OCI-LY3 (cell line): ENCODE measurements around the gene JARID2.

Experiments
- H2AFZ ChIP-seq: fragments of 200-600, 300-600 bp; shearing (Covaris generic); 2 replicates; pipeline ENCODE4 v1.6.0; 2014; ENCODE audit warnings: antibody characterized with exemption, low read depth, low read length
- H3K27ac ChIP-seq: fragments of 200-600, 300-600 bp; sonication (generic); 2 replicates; pipeline ENCODE4 v1.5.1; 2014; ENCODE audit warnings: mild to moderate bottlenecking, low read length, moderate library complexity, mixed read lengths
- H3K27me3 ChIP-seq: fragments of 200-600, 300-600 bp; sonication (generic); 2 replicates; pipeline ENCODE4 v1.6.1; 2014; ENCODE audit warnings: low read depth, low read length, mixed read lengths
- H3K36me3 ChIP-seq: fragments of 200-600, 300-600 bp; sonication (generic); replicated peaks from 2 replicates; pipeline ENCODE3; 2014; ENCODE audit warnings: low read depth, low read length, mixed read lengths
- H3K4me1 ChIP-seq: fragments of 300-600, 200-600 bp; sonication (generic); 2 replicates; pipeline ENCODE4 v1.6.1; 2014; ENCODE audit warnings: low read length, mixed read lengths
- H3K4me2 ChIP-seq: fragments of 200-600, 300-600 bp; sonication (generic); 2 replicates; pipeline ENCODE4 v1.6.1; 2014; ENCODE audit warnings: low read length, mixed read lengths
- H3K4me3 ChIP-seq: fragments of 300-600, 200-600 bp; sonication (generic); 2 replicates; pipeline ENCODE4 v1.5.1; 2014; ENCODE audit warnings: antibody characterized with exemption, mild to moderate bottlenecking, low read length, moderate library complexity
- H3K79me2 ChIP-seq: fragments of 300-600, 200-600 bp; shearing (Covaris generic); 2 replicates; pipeline ENCODE4 v1.6.1; 2014; ENCODE audit warnings: mild to moderate bottlenecking, low read length, mixed read lengths
- H3K9ac ChIP-seq: fragments of 300-600, 200-600 bp; shearing (Covaris generic); 2 replicates; pipeline ENCODE4 v1.6.0; 2014; ENCODE audit warnings: mild to moderate bottlenecking, low read length, moderate library complexity
- H3K9me3 ChIP-seq: fragments of 200-600, 300-600 bp; shearing (Covaris generic); 2 replicates; pipeline ENCODE4 v1.6.1; 2014; ENCODE audit warnings: low read length, mixed read lengths; ENCODE audit not compliant: insufficient read depth
- H4K20me1 ChIP-seq: fragments of 200-600, 300-600 bp; sonication (generic); 2 replicates; pipeline ENCODE4 v1.6.1; 2016; ENCODE audit warnings: low read length, mixed read lengths; ENCODE audit not compliant: insufficient read depth
- EZH2phosphoT487 ChIP-seq: fragments of 200-600 bp; shearing (Covaris generic); IDR thresholded peaks from 2 replicates; pipeline ENCODE4 v1.6.1; 2018; ENCODE audit warnings: antibody characterized with exemption, mixed run types, low read depth
- TF ChIP-seq, protein P1 (sequence below): fragments of 200-600, 300-600 bp; sonication (generic); IDR thresholded peaks from 2 replicates; pipeline ENCODE4 v1.5.1; 2014; ENCODE audit warnings: antibody characterized with exemption, low read length, low read depth

Gene JARID2

DNA sequence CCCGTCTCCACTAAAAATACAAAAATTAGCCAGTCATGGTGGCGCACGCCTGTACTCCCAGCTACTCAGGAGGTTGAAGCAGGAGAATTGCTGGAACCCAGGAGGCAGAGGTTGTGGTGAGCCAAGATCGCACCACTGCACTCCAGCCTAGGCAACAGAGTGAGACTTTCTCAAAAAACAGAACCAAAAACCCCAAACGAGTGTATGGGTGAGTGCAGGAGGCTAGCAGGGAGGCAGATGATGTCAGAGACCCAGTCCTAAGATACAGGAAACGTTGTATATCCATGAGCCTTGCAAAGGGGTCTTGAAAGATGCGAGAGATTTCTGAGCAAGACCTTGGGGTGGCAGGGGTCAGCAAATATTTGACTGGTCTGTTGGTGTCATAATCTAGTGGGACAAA lies 136.2 kb downstream of the JARID2 start:
- Histone ChIP-seq H3K27ac (no peak overlapping the region), H4K20me1 (peaks cover 74% of the 10 kb centered on the region), H3K27me3 (no peaks in the 10 kb centered on the region), H3K4me1 (peaks cover 16% of the 10 kb centered on the region), H3K79me2 (peaks cover 73% of the 10 kb centered on the region), H3K9ac (no peak overlapping the region), H3K4me3 (no peak overlapping the region), H3K36me3 (no peaks in the 10 kb centered on the region), H2AFZ (no peak overlapping the region), H3K9me3 (no peaks in the 10 kb centered on the region), H3K4me2 (no peak overlapping the region)
- TF ChIP-seq, protein P1, sequence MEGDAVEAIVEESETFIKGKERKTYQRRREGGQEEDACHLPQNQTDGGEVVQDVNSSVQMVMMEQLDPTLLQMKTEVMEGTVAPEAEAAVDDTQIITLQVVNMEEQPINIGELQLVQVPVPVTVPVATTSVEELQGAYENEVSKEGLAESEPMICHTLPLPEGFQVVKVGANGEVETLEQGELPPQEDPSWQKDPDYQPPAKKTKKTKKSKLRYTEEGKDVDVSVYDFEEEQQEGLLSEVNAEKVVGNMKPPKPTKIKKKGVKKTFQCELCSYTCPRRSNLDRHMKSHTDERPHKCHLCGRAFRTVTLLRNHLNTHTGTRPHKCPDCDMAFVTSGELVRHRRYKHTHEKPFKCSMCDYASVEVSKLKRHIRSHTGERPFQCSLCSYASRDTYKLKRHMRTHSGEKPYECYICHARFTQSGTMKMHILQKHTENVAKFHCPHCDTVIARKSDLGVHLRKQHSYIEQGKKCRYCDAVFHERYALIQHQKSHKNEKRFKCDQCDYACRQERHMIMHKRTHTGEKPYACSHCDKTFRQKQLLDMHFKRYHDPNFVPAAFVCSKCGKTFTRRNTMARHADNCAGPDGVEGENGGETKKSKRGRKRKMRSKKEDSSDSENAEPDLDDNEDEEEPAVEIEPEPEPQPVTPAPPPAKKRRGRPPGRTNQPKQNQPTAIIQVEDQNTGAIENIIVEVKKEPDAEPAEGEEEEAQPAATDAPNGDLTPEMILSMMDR, result no peak
- no peak for TF ChIP-seq EZH2phosphoT487

DNA sequence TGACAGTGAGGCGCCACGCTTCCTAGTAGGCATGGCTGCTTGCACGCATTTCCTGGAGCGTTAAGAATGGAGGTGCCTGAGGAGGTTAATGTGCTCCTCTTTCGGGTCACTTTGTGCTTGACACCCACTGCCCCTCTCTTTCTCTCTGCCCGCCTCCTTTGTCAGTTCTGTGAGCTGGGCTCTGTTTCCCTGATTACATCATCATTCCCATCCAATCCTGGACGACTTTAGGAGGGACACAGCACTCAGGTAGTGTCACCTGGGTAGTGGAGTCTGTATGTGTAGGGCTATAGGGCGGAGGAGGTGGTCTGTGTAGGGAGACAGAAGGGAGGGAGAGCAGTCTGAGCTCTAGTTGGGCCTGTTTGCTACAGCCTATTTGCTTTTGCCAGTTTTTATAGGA lies 136.8 kb downstream of the JARID2 start:
- H3K4me2 ChIP-seq, result no peak overlapping the region
- no peaks in the 10 kb centered on the region for H3K9me3 ChIP-seq
- H3K36me3 ChIP-seq, result no peaks in the 10 kb centered on the region
- peaks cover 77% of the 10 kb centered on the region for H3K79me2 ChIP-seq
- no peak overlapping the region for H2AFZ ChIP-seq
- H3K9ac ChIP-seq, result no peak overlapping the region
- H3K27ac ChIP-seq, result no peak overlapping the region
- TF ChIP-seq, protein P1, result no peak
- no peak for TF ChIP-seq EZH2phosphoT487
- peaks cover 22% of the 10 kb centered on the region for H3K4me1 ChIP-seq
- H4K20me1 ChIP-seq, result peaks cover 81% of the 10 kb centered on the region
- H3K4me3 ChIP-seq, result no peak overlapping the region
- no peaks in the 10 kb centered on the region for H3K27me3 ChIP-seq

DNA sequence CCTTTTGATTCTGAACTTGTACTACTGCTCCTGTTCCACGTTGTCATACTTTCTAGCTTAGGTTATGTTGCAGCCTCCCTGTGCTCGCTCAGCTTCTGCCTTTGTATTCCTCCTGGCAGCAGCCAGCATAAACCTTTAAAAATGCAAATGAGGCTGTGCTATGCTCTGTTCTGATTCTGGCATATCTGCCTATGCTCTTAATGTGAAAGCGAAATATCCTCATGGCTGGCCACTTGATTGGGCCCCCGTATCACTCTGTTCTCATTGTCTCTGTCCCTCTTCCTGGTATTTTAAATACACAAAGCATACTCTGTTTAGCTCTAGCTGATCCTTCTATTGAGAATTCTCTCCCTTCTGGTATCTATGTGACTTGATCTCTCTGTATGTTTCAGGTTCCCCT lies 139.0 kb downstream of the JARID2 start:
- peaks cover 81% of the 10 kb centered on the region for H3K79me2 ChIP-seq
- no peak overlapping the region for H3K27ac ChIP-seq
- peaks cover 43% of the 10 kb centered on the region for H3K4me1 ChIP-seq
- H3K4me3 ChIP-seq, result no peak overlapping the region
- no peak overlapping the region for H2AFZ ChIP-seq
- no peak overlapping the region; the same call in 1 of the 2 replicates for H3K4me2 ChIP-seq
- H3K27me3 ChIP-seq, result no peaks in the 10 kb centered on the region
- peaks cover 84% of the 10 kb centered on the region for H4K20me1 ChIP-seq
- no peak overlapping the region for H3K9ac ChIP-seq
- no peaks in the 10 kb centered on the region for H3K36me3 ChIP-seq
- TF ChIP-seq, protein P1, result no peak
- no peak for TF ChIP-seq EZH2phosphoT487
- H3K9me3 ChIP-seq, result no peaks in the 10 kb centered on the region

DNA sequence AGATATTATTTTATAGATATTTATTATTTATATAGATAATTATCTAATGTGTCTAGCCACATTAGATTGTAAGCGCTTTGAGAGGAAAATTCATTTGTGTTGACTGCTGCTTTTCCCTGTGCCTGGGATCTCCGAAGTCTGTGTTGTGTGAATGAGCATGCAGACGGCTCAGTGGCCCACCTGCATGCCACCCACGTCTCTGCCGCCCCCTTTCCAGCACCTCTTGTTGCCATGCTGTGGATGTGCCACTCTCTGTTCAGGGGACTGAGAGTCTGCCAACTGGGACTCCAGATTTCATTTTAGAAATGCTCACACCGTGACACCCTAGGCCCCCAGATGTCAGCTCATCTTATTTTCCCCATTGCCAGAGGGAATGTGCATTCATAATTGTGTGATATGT lies 139.7 kb downstream of the JARID2 start:
- Histone ChIP-seq H3K9ac (no peak overlapping the region), H3K79me2 (peaks cover 81% of the 10 kb centered on the region), H3K4me3 (no peak overlapping the region), H3K27me3 (no peaks in the 10 kb centered on the region), H3K4me2 (no peak overlapping the region), H3K4me1 (peaks cover 47% of the 10 kb centered on the region), H3K9me3 (no peaks in the 10 kb centered on the region), H2AFZ (no peak overlapping the region), H3K36me3 (no peaks in the 10 kb centered on the region), H3K27ac (no peak overlapping the region), H4K20me1 (peaks cover 87% of the 10 kb centered on the region)
- no peak for TF ChIP-seq EZH2phosphoT487
- TF ChIP-seq, protein P1, result no peak
